AG04450 (cell line): ENCODE data around the gene PDE4D. TPM values are rescaled to one million over a fixed set of nuclear protein-coding genes. Genes with fewer than 3 reads are reported as not detected.

Experiments
- CTCF ChIA-PET: fragments of 300-600, 350-600 bp; formaldehyde crosslinking; extraction: SDS; loops from one replicate; lab custom pipeline; 2022; ENCODE audit warnings: antibody characterized with exemption, inconsistent platforms; lab: Charles Lee
- POLR2A ChIA-PET: fragments of 350-600 bp; formaldehyde crosslinking; extraction: SDS; loops from one replicate; lab custom pipeline; 2021; ENCODE audit warnings: antibody characterized with exemption, inconsistent platforms; lab: Yijun Ruan, JAX
- DNase-seq: peaks from one replicate; pipeline ENCODE4 v3.0.0-alpha.2; 2011; ENCODE audit warnings: low read depth, low spot score
- H3K27ac ChIP-seq: one replicate; pipeline ENCODE4 v1.5.1; 2012; ENCODE audit warnings: low read depth, low read length, control low read depth
- H3K27me3 ChIP-seq: one replicate; pipeline ENCODE4 v1.6.0; 2012; ENCODE audit warnings: low read length; ENCODE audit not compliant: control insufficient read depth, insufficient read depth
- H3K4me3 ChIP-seq: 2 replicates; pipeline ENCODE4 v1.5.1; 2011; ENCODE audit warnings: mild to moderate bottlenecking, low read depth, low read length, control low read depth
- H3K9me3 ChIP-seq: 2 replicates; pipeline ENCODE4 v1.5.1; 2012; ENCODE audit warnings: low read length; ENCODE audit not compliant: control insufficient read depth, insufficient read depth
- CTCF ChIP-seq: IDR thresholded peaks from 2 replicates; pipeline ENCODE4 v1.5.1; 2011; ENCODE audit warnings: low read depth, low read length, control low read depth, inconsistent platforms
- polyA plus RNA-seq: library from polyadenylated mRNA; depleted of rRNA; stranded (reverse); fragments of >200 nt; gene quantifications from 2 replicates; pipeline ENCODE4 v1.2.3, GENCODE V29; 2011

Gene PDE4D
- polyA plus RNA-seq, 1 experiment = 12.0 TPM

DNA sequence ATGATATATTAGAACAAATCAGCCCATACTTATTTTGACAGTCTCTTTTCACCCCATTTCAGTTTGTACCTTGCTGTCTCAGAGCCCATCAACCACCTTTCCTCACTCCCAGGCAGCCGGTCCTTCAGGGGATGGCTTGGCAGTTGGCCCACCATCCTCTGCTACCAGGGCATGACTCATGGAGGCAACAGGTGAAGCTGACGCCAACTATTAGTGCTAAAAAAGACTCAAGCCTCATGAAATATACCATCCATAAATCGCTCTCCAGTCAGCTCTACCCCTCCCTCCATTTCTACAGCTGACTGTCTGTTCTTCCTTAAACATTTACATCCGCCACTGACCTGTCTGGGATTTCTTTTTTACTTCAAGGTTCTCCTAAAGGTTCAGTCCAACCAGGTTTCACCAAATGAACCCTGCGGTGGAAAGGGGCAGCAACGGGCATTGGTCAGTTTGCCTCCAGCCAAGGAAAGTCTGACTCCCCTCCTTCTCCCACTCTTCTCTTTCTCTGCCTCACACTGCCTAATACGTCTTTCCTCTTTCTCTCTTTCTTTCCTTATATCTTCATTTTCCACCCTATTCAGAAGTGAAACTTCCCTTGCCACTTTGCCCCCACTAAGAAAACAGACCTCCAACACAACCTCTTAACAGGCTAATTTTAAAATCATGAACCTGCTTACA, 871.5 kb downstream of the PDE4D start:
- CTCF ChIA-PET = interaction anchor here (1.0 to 2.2 kb wide), 3 partner anchors 13 to 152 kb away, joined by 4 to 14 read pairs (median 6); no protein-coding TSS in a partner anchor
- no peak for DNase-seq
- H3K27ac ChIP-seq = no peak overlapping the region
- no peaks in the 10 kb centered on the region for H3K27me3 ChIP-seq
- H3K4me3 ChIP-seq = no peak overlapping the region
- no peaks in the 10 kb centered on the region for H3K9me3 ChIP-seq
- no peak for TF ChIP-seq CTCF
- POLR2A ChIA-PET = no interaction called here

DNA sequence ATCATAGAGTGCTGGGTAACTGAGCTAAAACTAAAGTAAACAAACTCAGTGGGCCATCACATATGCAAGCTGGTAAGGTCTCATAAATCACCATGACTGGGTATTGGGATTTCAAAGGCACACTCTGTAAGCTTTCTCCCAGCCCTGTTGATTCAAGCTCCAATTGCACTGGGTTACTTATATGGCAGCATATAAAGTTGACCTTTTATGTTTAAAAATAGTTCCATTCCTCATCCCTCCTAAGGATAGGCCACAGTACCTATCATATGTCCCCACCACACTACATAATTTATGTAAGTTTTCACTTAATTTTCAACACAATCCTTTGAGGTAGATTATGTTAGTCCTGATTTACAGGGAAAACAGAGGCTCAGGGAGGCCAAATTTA, 872.2 kb downstream of the PDE4D start:
- no peak for TF ChIP-seq CTCF
- H3K27ac ChIP-seq = no peak overlapping the region
- DNase-seq = no peak
- no peak overlapping the region for H3K4me3 ChIP-seq
- no peaks in the 10 kb centered on the region for H3K27me3 ChIP-seq
- ChIA-PET POLR2A (no interaction called here), CTCF (interaction anchor here (0.9 to 2.2 kb wide), 4 partner anchors 13 to 153 kb away, joined by 4 to 14 read pairs (median 5); no protein-coding TSS in a partner anchor)
- H3K9me3 ChIP-seq = no peaks in the 10 kb centered on the region

GRCh38 chr5:59020611-59021285, 872.8 kb downstream of the PDE4D start:
- POLR2A ChIA-PET = no interaction called here
- DNase-seq = no peak
- CTCF ChIA-PET = interaction anchor here (0.9 to 2.2 kb wide), 3 partner anchors 14 to 153 kb away, joined by 4 to 14 read pairs (median 6); no protein-coding TSS in a partner anchor
- H3K27ac ChIP-seq = no peak overlapping the region
- H3K4me3 ChIP-seq = no peak overlapping the region
- TF ChIP-seq CTCF = no peak
- no peaks in the 10 kb centered on the region for H3K27me3 ChIP-seq
- no peaks in the 10 kb centered on the region for H3K9me3 ChIP-seq

- CTCF ChIA-PET = interaction anchor here (1.4 to 2.5 kb wide), 5 partner anchors 16 to 168 kb away, joined by 3 to 16 read pairs (median 6); no protein-coding TSS in a partner anchor
- TF ChIP-seq CTCF = no peak
- POLR2A ChIA-PET = no interaction called here
- Histone ChIP-seq H3K27me3 (no peaks in the 10 kb centered on the region), H3K9me3 (no peaks in the 10 kb centered on the region), H3K27ac (no peak overlapping the region), H3K4me3 (no peak overlapping the region)
- no peak for DNase-seq
Measured at GRCh38 chr5:59019078-59019477, 874.4 kb downstream of the PDE4D start.

DNA sequence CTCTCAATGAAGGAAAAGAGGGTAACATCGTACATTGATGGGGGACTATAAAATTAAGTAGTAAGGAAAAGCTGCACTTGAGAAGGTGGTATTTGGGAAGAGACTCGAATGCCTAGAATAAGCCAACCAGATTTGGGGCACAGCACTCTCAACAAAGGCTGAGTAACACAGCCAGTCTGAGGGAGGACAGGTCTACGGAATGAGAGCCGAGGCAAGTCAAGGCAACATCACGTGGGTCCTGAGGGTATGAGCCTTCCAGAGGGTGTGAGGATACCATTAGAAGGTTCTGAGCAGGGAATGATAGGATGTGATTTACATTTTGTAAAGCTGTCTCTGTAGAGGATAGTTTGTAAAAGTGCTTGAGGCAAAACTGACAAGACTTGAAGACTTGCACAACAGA, 876.6 kb downstream of the PDE4D start:
- CTCF ChIA-PET = interaction anchor here (2.0 to 2.5 kb wide), 2 partner anchors 131 to 157 kb away, joined by 7 to 16 read pairs; no protein-coding TSS in a partner anchor
- Histone ChIP-seq H3K27me3 (no peaks in the 10 kb centered on the region), H3K27ac (no peak overlapping the region), H3K9me3 (no peaks in the 10 kb centered on the region), H3K4me3 (no peak overlapping the region)
- DNase-seq = no peak
- POLR2A ChIA-PET = no interaction called here
- no peak for TF ChIP-seq CTCF
